OCI-LY3 (cell line): ENCODE results near the gene PLEKHS1.
A peak's percentile ranks its signal among the peaks of the same experiment; 100 is the strongest.

ENCODE experiments used
- H2AFZ ChIP-seq: fragments of 200-600, 300-600 bp; shearing (Covaris generic); 2 replicates; pipeline ENCODE4 v1.6.0; 2014; ENCODE audit warnings: antibody characterized with exemption, low read depth, low read length
- H3K27ac ChIP-seq: fragments of 200-600, 300-600 bp; sonication (generic); 2 replicates; pipeline ENCODE4 v1.5.1; 2014; ENCODE audit warnings: mild to moderate bottlenecking, low read length, moderate library complexity, mixed read lengths
- H3K27me3 ChIP-seq: fragments of 200-600, 300-600 bp; sonication (generic); 2 replicates; pipeline ENCODE4 v1.6.1; 2014; ENCODE audit warnings: low read depth, low read length, mixed read lengths
- H3K36me3 ChIP-seq: fragments of 200-600, 300-600 bp; sonication (generic); replicated peaks from 2 replicates; pipeline ENCODE3; 2014; ENCODE audit warnings: low read depth, low read length, mixed read lengths
- H3K4me1 ChIP-seq: fragments of 300-600, 200-600 bp; sonication (generic); 2 replicates; pipeline ENCODE4 v1.6.1; 2014; ENCODE audit warnings: low read length, mixed read lengths
- H3K4me2 ChIP-seq: fragments of 200-600, 300-600 bp; sonication (generic); 2 replicates; pipeline ENCODE4 v1.6.1; 2014; ENCODE audit warnings: low read length, mixed read lengths
- H3K4me3 ChIP-seq: fragments of 300-600, 200-600 bp; sonication (generic); 2 replicates; pipeline ENCODE4 v1.5.1; 2014; ENCODE audit warnings: antibody characterized with exemption, mild to moderate bottlenecking, low read length, moderate library complexity
- H3K79me2 ChIP-seq: fragments of 300-600, 200-600 bp; shearing (Covaris generic); 2 replicates; pipeline ENCODE4 v1.6.1; 2014; ENCODE audit warnings: mild to moderate bottlenecking, low read length, mixed read lengths
- H3K9ac ChIP-seq: fragments of 300-600, 200-600 bp; shearing (Covaris generic); 2 replicates; pipeline ENCODE4 v1.6.0; 2014; ENCODE audit warnings: mild to moderate bottlenecking, low read length, moderate library complexity
- H3K9me3 ChIP-seq: fragments of 200-600, 300-600 bp; shearing (Covaris generic); 2 replicates; pipeline ENCODE4 v1.6.1; 2014; ENCODE audit warnings: low read length, mixed read lengths; ENCODE audit not compliant: insufficient read depth
- H4K20me1 ChIP-seq: fragments of 200-600, 300-600 bp; sonication (generic); 2 replicates; pipeline ENCODE4 v1.6.1; 2016; ENCODE audit warnings: low read length, mixed read lengths; ENCODE audit not compliant: insufficient read depth
- CTCF ChIP-seq: fragments of 200-600, 300-600 bp; sonication (generic); IDR thresholded peaks from 2 replicates; pipeline ENCODE4 v1.5.1; 2014; ENCODE audit warnings: antibody characterized with exemption, low read length, low read depth
- EZH2phosphoT487 ChIP-seq: fragments of 200-600 bp; shearing (Covaris generic); IDR thresholded peaks from 2 replicates; pipeline ENCODE4 v1.6.1; 2018; ENCODE audit warnings: antibody characterized with exemption, mixed run types, low read depth

PLEKHS1 gene

GRCh38 chr10:113775686-113776294 lies 24.3 kb downstream of the PLEKHS1 start:
- no peaks in the 10 kb centered on the region for H4K20me1 ChIP-seq
- no peak overlapping the region for H3K27ac ChIP-seq
- no peaks in the 10 kb centered on the region for H3K9me3 ChIP-seq
- H3K79me2 ChIP-seq = no peaks in the 10 kb centered on the region
- no peak for TF ChIP-seq CTCF
- TF ChIP-seq EZH2phosphoT487 = no peak
- H3K36me3 ChIP-seq = no peaks in the 10 kb centered on the region
- no peak overlapping the region for H3K9ac ChIP-seq
- H3K4me3 ChIP-seq = no peak overlapping the region
- no peaks in the 10 kb centered on the region for H3K4me1 ChIP-seq
- no peak overlapping the region for H2AFZ ChIP-seq
- H3K27me3 ChIP-seq = peaks cover 5% of the 10 kb centered on the region; the same call in 1 of the 2 replicates
- H3K4me2 ChIP-seq = no peak overlapping the region

DNA sequence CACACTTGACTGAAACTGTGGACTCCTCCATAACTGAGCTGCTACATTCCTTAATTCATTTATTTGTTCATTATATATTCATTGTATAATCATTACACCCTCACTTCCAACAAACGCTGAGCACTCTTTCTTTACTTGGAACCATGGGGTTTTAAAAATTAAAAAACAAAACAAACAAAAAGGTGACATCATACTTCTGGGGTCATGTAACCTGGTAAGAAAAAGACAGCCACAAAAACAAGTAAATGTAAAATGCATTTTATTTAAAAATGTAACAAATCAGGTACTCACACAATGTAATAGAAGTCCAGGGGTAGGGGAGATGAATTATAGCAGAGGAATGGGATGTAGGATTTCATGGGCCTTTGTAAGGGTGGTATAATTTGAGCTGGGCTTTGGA lies 25.1 kb downstream of the PLEKHS1 start:
- Histone ChIP-seq H3K4me3 (no peak overlapping the region), H3K9ac (no peak overlapping the region), H2AFZ (no peak overlapping the region), H3K27ac (no peak overlapping the region), H3K27me3 (0 out of 2 replicates have a peak, but pooled peaks cover 3% of the 10 kb centered on the region), H3K4me2 (no peak overlapping the region), H4K20me1 (no peaks in the 10 kb centered on the region), H3K36me3 (no peaks in the 10 kb centered on the region), H3K79me2 (no peaks in the 10 kb centered on the region), H3K9me3 (no peaks in the 10 kb centered on the region), H3K4me1 (no peaks in the 10 kb centered on the region)
- no peak for TF ChIP-seq EZH2phosphoT487
- TF ChIP-seq CTCF = no peak

DNA sequence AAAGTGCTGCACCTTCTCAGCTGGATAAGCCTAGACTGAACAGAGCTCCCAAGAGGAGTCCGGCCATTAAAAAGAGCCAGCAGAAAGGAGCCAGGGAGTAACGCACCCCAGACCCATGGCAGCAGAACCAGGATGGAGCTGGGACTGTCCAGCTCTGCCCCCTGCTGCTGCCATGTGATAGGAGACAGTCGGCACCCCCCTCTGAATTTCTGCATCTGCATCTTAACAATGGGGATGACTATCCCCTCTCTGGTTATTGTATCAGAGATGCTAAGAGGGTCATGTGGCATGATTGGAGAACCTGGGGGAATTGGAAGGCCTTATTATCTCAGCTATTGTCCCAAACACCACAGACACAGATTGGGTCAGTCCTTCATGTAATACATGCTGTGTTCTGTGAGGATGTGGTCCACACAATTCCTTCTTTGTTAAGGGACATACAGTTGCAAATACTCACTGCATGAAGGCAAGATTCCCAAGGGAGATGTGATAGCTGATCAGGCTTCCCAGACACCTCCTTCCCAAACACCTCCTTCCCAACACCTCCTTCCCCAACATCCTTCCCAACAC lies 29.3 kb downstream of the PLEKHS1 start:
- TF ChIP-seq CTCF (peak; percentile 21), EZH2phosphoT487 (no peak)
- Histone ChIP-seq H4K20me1 (no peaks in the 10 kb centered on the region), H3K4me2 (no peak overlapping the region), H3K36me3 (no peaks in the 10 kb centered on the region), H3K4me3 (no peak overlapping the region), H3K9ac (no peak overlapping the region), H3K79me2 (no peaks in the 10 kb centered on the region), H3K27me3 (no peaks in the 10 kb centered on the region), H3K9me3 (no peaks in the 10 kb centered on the region), H3K4me1 (no peaks in the 10 kb centered on the region), H3K27ac (no peak overlapping the region), H2AFZ (no peak overlapping the region)

DNA sequence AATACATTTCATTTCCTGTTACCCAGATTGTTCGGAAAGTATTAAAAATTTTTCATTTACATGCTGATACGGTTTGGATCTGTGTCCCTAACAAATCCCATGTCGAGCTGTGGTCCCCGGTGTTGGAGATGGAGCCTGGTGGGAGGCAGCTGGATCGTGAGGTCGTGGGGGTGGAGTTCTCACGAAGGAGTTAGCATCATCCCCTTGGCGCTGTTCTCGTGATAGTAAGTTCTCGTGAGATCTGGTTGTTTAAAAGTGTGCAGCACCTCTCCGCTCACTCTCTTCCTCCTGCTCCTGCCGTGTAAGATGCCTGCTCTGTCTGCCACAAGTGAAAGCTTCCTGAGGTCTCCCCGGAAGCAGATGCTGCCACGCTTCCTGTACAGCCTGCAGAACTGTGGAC lies 30.9 kb downstream of the PLEKHS1 start:
- no peaks in the 10 kb centered on the region for H3K27me3 ChIP-seq
- H2AFZ ChIP-seq = no peak overlapping the region
- no peaks in the 10 kb centered on the region for H3K79me2 ChIP-seq
- H3K27ac ChIP-seq = no peak overlapping the region
- H3K9me3 ChIP-seq = no peaks in the 10 kb centered on the region
- no peaks in the 10 kb centered on the region for H3K4me1 ChIP-seq
- no peaks in the 10 kb centered on the region for H3K36me3 ChIP-seq
- H3K4me3 ChIP-seq = no peak overlapping the region
- no peak overlapping the region for H3K9ac ChIP-seq
- H4K20me1 ChIP-seq = no peaks in the 10 kb centered on the region
- H3K4me2 ChIP-seq = no peak overlapping the region
- TF ChIP-seq CTCF = no peak
- TF ChIP-seq EZH2phosphoT487 = no peak
